HG02798 (cell line): ENCODE measurements around the gene ALKBH6.

Experiments used
- ATAC-seq: cut with Tn5 transposase; IDR thresholded peaks from one replicate; pipeline ENCODE4 v1.9.1; 2021; ENCODE audit warnings: mild to moderate bottlenecking; ENCODE audit not compliant: unreplicated experiment, poor library complexity

Gene ALKBH6

GRCh38 chr19:35973487-35973886, 40.5 kb downstream of the ALKBH6 start:
- ATAC-seq: no peak

DNA sequence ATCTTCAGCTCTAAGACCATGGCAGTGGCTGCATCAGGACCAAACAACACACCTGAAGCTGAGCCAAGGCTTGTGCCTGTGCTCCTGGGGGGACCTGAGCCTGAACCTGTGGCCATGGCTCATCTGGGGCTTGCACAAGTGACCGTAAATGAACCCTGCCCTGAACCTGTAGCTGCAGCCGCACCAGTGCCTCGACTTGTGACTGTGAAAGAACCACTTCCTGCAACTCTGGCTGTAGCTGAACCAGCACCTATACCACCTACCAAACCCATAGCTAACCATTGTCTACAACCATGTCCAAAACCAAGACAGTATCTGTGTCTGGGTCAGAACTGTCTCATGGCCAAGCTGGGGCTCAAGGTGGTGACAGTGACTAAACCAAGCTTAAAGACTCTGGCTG, 47.2 kb downstream of the ALKBH6 start:
- no peak for ATAC-seq

DNA sequence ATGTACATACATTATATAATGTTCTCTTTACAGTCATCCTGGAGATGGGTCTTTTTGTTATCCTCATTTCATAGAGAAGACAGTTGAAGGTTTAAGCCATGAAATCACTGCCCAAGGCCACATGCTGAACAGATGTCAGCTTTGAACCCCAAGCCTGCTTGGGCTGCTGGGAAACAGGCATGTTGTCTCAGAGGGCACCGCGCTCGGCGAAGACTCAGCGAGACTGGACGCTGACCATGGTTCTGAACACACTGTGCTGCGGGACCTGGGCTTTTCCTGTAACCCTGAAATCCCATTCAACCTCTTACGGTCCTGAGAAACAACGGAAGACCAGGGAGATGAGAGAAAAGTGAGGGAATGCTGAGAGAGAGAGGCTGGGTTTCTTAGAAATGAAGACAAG, 50.5 kb downstream of the ALKBH6 start:
- no peak for ATAC-seq

DNA sequence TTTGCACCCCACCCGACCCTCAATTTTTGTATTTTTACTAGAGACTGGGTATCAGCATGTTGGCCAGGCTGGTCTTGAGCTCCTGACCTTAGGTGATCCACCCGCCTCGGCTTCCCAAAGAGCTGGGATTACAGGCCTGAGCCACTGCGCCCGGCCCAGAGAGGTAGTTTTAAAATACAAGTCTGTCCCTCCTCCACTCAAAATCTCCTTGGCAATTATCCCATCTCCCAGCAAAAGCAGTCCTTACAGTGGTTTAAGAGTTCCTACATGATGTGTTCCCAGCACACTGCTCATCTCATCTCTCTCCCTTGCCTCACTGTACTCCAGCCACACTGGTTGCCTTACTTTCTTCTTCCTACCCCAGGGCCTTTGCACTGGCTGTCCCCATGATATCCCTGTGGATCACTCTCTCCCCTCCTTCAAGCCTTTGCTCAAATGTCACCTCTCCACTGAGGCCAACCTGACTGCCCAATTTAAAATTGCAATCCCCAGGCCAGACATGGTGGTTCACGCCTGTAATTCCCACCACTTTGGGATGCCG, 53.5 kb downstream of the ALKBH6 start:
- no peak for ATAC-seq

- ATAC-seq: no peak
These were observed 54.1 kb downstream of the ALKBH6 start for GRCh38 chr19:35959968-35960320.
